B cell (primary cell): ENCODE results near the gene CACUL1. TPM values are rescaled to one million over a fixed set of nuclear protein-coding genes. Genes with fewer than 3 reads are reported as not detected.

ENCODE experiments used
- ATAC-seq: fragments of 200-7000 bp; cut with Tn5 transposase; one replicate; pipeline ENCODE4 v1.10.0; 2021; ENCODE audit warnings: low read depth, mild to moderate bottlenecking, moderate number of reproducible peaks, moderate library complexity
- CTCF ChIA-PET: fragments of 350-600 bp; sonication (Branson Sonifier 250); formaldehyde crosslinking; loops from one replicate; lab custom pipeline; 2021; ENCODE audit warnings: antibody characterized with exemption, inconsistent platforms; lab: Charles Lee
- POLR2A ChIA-PET: fragments of 350-600 bp; sonication (Branson Sonifier 250); formaldehyde crosslinking; loops from one replicate; lab custom pipeline; 2021; ENCODE audit warnings: antibody characterized with exemption; lab: Charles Lee
- DNase-seq: peaks from one replicate; pipeline ENCODE4 v3.0.0; 2013
- H2AFZ ChIP-seq: 2 replicates; pipeline ENCODE4 v1.6.1; 2012; ENCODE audit warnings: mild to moderate bottlenecking, low read depth, low read length; ENCODE audit not compliant: insufficient read depth, poor library complexity, severe bottlenecking
- H3K27ac ChIP-seq, 2 donors: 1 replicate in 1 of 2; 2 replicates in 1 of 2; pipeline ENCODE4 v1.5.1; 2012 to 2013; ENCODE audit warnings: low read length in 2 of 2, mild to moderate bottlenecking in 2 of 2, moderate library complexity in 1 of 2
- H3K27me3 ChIP-seq, 4 experiments: fragments of 200-600 bp in 1 of 4; sonication (generic) in 1 of 4; replicated peaks in 1 of 4; 1 replicate in 2 of 4; 2 replicates in 2 of 4; pipeline versions ENCODE4 v1.6.1 to v1.7.0; 2013 to 2016; ENCODE audit warnings: low read length in 3 of 4, mild to moderate bottlenecking in 2 of 4, mixed read lengths in 1 of 4, moderate library complexity in 1 of 4; ENCODE audit not compliant: insufficient read depth in 4 of 4, control insufficient read depth in 3 of 4; ENCODE audit errors: control extremely low read depth in 1 of 4
- H3K36me3 ChIP-seq, 2 experiments: replicated peaks in 1 of 2; 1 replicate in 1 of 2; 2 replicates in 1 of 2; pipeline versions ENCODE4 v1.6.1 to v1.7.1; 2013; ENCODE audit warnings: low read length in 1 of 2; ENCODE audit not compliant: insufficient read depth in 2 of 2, control insufficient read depth in 1 of 2; ENCODE audit errors: control extremely low read depth in 1 of 2, extremely low read depth in 1 of 2
- H3K4me1 ChIP-seq, 2 donors: fragments of 200-600 bp in 1 of 2; sonication (generic) in 1 of 2; 1 replicate in 1 of 2; 2 replicates in 1 of 2; pipeline versions ENCODE4 v1.5.1 to v1.6.1; 2013 to 2017; ENCODE audit warnings: low read length in 2 of 2; ENCODE audit not compliant: control insufficient read depth in 2 of 2, insufficient read depth in 2 of 2
- H3K4me2 ChIP-seq: replicated peaks from 2 replicates; pipeline ENCODE3; 2012; ENCODE audit warnings: mild to moderate bottlenecking, low read depth, low read length; ENCODE audit not compliant: poor library complexity, severe bottlenecking
- H3K4me3 ChIP-seq, 5 experiments: fragments of 200-600 bp in 1 of 5; sonication (generic) in 1 of 5; 1 replicate in 3 of 5; 2 replicates in 2 of 5; pipeline versions ENCODE4 v1.5.1 to v1.7.0; 2011 to 2016; ENCODE audit warnings: low read length in 4 of 5, mild to moderate bottlenecking in 4 of 5, low read depth in 2 of 5, control low read depth in 1 of 5, moderate library complexity in 1 of 5; ENCODE audit not compliant: insufficient read depth in 1 of 5; ENCODE audit errors: control extremely low read depth in 1 of 5, extremely low read depth in 1 of 5
- H3K79me2 ChIP-seq: fragments of 200-600 bp; sonication (generic); one replicate; pipeline ENCODE4 v1.6.0; 2016; ENCODE audit warnings: low read length; ENCODE audit not compliant: control insufficient read depth, insufficient read depth
- H3K9ac ChIP-seq: fragments of 200-600 bp; sonication (generic); 2 replicates; pipeline ENCODE4 v1.6.1; 2017; ENCODE audit warnings: mild to moderate bottlenecking, low read length, moderate library complexity
- H3K9me3 ChIP-seq, 3 donors: one replicate each; pipeline versions ENCODE4 v1.6.1 to v1.7.1; 2013; ENCODE audit warnings: low read length in 2 of 3; ENCODE audit not compliant: control insufficient read depth in 2 of 3, insufficient read depth in 1 of 3; ENCODE audit errors: control extremely low read depth in 1 of 3
- H4K20me1 ChIP-seq: 2 replicates; pipeline ENCODE4 v1.6.0; 2012; ENCODE audit warnings: mild to moderate bottlenecking, low read length; ENCODE audit not compliant: insufficient read depth, control insufficient read depth, poor library complexity, severe bottlenecking
- H3K27ac Mint-ChIP-seq: one replicate; pipeline ENCODE4 v1.8.0; 2021; ENCODE audit warnings: mixed read lengths
- H3K27me3 Mint-ChIP-seq: one replicate; pipeline ENCODE4 v1.8.0; 2021; ENCODE audit warnings: mixed read lengths
- H3K4me1 Mint-ChIP-seq: one replicate; pipeline ENCODE4 v1.8.0; 2021; ENCODE audit warnings: mixed read lengths
- H3K4me3 Mint-ChIP-seq: one replicate; pipeline ENCODE4 v1.8.0; 2021; ENCODE audit warnings: mixed read lengths
- H3K9me3 Mint-ChIP-seq: one replicate; pipeline ENCODE4 v1.8.0; 2022; ENCODE audit warnings: mixed read lengths; ENCODE audit not compliant: insufficient read depth
- EZH2 ChIP-seq: IDR thresholded peaks from 2 replicates; pipeline ENCODE4 v1.6.1; 2012; ENCODE audit warnings: borderline replicate concordance, low read depth, mild to moderate bottlenecking, moderate library complexity, low read length; ENCODE audit not compliant: insufficient read depth, poor library complexity, severe bottlenecking
- WGBS: methylation state at CpG from one replicate; pipeline ENCODE4 v1.1.5; 2013; ENCODE audit warnings: missing lambda C conversion rate; ENCODE audit not compliant: insufficient coverage; 5-methylcytosine and 5-hydroxymethylcytosine counted together
- intact Hi-C: fragments of 100-400 bp; cut with micrococcal nuclease; formaldehyde crosslinking; loops from one replicate; pipeline ENCODE4 v1.10.0; 2022
- polyA plus RNA-seq: library from polyadenylated mRNA; depleted of rRNA; stranded (reverse); fragments of >200 nt; gene quantifications from 2 replicates; pipeline ENCODE4 v1.2.3, GENCODE V29; 2012
- total RNA-seq, 2 donors: library from RNA; stranded (reverse); fragments of 120-200 nt in 1 of 2; gene quantifications; 1 replicate in 1 of 2; 2 replicates in 1 of 2; pipeline versions ENCODE4 v1.2.3 to v1.2.4, GENCODE V29; 2013 to 2022
- TF ChIP-seq, protein P1 (sequence below): fragments of 200-600 bp; IDR thresholded peaks from one replicate; pipeline ENCODE4 v1.8.0; 2022; ENCODE audit warnings: antibody characterized with exemption, mild to moderate bottlenecking

The CACUL1 gene
- total and polyA plus RNA-seq, 2 donors (not counting 1 experiment from before 2014, with no cell fraction given), result 7.4 to 39.5 TPM

DNA sequence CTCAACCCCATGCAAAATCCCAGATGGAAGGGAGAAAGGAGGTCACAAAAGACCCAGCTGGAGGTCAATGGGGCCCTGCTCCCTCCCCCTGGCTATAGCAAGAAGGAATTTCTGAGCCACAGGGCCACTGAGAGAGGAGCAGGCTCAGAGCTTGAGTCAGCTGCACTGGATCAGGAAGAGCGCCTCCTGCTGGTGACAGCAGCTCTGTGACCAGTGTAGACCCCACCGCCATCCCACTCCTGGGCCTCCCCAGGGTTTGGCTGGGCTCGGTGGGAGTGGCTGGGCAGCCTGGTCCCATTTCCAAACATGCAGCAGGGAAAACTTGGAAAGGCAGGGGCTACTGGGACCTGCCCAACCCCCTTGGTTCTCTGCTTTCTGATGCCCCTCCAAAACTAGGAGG lies 127.8 kb downstream of the CACUL1 start:
- ATAC-seq, result no peak
- Histone ChIP-seq H4K20me1 (no peaks in the 10 kb centered on the region), H3K79me2 (no peaks in the 10 kb centered on the region), H3K36me3 (no peaks in the 10 kb centered on the region), H3K4me1 (no peaks in the 10 kb centered on the region), H2AFZ (no peak overlapping the region), H3K27me3 (peaks cover 0 to 14% (median 0%) of the 10 kb centered on the region in 4 experiments), H3K9ac (no peak overlapping the region), H3K4me3 (no peak overlapping the region), H3K9me3 (no peaks in the 10 kb centered on the region), H3K4me2 (no peak overlapping the region), H3K27ac (no peak overlapping the region)
- intact Hi-C loops, result no loop called here
- Mint-ChIP-seq H3K27me3 (peaks cover 44% of the 10 kb centered on the region), H3K4me1 (no peaks in the 10 kb centered on the region), H3K27ac (no peak overlapping the region), H3K9me3 (no peaks in the 10 kb centered on the region), H3K4me3 (no peak overlapping the region)
- WGBS, result 57% methylated on average over 3 of the region's 3 CpGs
- POLR2A ChIA-PET, result no interaction called here
- no peak for DNase-seq
- CTCF ChIA-PET, result interaction anchor here (0.6 kb wide), 1 partner anchor 48 kb away, joined by 3 read pairs; no protein-coding TSS in a partner anchor
- TF ChIP-seq, protein P1, sequence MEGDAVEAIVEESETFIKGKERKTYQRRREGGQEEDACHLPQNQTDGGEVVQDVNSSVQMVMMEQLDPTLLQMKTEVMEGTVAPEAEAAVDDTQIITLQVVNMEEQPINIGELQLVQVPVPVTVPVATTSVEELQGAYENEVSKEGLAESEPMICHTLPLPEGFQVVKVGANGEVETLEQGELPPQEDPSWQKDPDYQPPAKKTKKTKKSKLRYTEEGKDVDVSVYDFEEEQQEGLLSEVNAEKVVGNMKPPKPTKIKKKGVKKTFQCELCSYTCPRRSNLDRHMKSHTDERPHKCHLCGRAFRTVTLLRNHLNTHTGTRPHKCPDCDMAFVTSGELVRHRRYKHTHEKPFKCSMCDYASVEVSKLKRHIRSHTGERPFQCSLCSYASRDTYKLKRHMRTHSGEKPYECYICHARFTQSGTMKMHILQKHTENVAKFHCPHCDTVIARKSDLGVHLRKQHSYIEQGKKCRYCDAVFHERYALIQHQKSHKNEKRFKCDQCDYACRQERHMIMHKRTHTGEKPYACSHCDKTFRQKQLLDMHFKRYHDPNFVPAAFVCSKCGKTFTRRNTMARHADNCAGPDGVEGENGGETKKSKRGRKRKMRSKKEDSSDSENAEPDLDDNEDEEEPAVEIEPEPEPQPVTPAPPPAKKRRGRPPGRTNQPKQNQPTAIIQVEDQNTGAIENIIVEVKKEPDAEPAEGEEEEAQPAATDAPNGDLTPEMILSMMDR, result no peak
- no peak for TF ChIP-seq EZH2

Other genes with a start within 250 kb of the CACUL1 start
- gene PRLHR, start 159.3 kb downstream of the CACUL1 start, total RNA-seq, result not detected in 2 replicates
- not detected in 2 replicates for gene PRLHR, start 159.3 kb downstream of the CACUL1 start, polyA plus RNA-seq